ENCODE data around the gene NAPA.
"Not testable (repeated sequence)": the region's sequence is repeated elsewhere in the genome, so short reads cannot be mapped to it uniquely, and the experiment has no call there.

The NAPA gene

DNA sequence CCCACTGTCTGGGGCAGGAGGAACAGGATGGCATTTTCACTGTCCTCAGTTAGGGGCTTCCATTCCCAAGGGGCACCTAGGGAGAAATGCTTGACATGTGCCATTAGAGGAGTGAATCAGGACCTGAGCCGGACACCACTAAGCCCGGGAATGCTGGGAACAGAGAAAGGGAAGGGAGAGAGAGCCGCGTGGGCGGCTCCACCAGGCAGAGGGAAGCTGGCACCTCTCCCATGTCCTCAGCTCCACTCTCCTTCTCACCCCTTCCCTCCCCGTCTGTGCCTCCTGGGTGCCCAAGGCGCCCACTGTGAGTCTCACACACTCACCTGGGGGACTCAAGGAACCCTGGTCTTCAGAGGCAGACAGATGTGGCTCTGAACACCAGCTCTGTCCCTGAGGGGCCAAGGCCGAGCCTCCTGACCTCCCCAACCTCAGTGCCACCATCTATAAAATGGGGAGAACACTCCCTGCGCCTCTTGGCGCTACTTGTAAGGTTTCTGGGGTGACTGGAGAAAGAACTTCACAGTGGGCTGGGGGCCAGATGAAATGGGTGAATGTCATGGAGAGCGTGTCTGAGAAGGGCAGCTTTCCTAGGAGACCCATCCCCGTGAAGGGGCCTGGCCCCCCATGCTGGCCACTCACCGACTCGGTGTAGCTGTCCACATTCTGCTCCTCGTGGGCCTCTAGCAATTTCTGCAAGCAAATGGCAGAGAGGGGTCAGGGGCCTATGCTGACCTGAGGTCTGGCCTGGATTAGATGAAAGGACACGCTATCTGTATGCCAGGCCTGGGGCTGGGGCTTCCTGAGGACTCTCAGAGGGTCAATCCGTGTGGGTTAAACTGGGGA is 25.6 kb downstream of the NAPA start:
- no peak for DNase-seq (ENCODE audit: low read depth, low spot score)
- H3K27ac ChIP-seq: no peak overlapping the region

- DNase-seq (ENCODE audit: low read depth, low spot score): no peak
- no peak overlapping the region for H3K27ac ChIP-seq
Measured at GRCh38 chr19:47487551-47488515, 27.0 kb downstream of the NAPA start.

- no peak overlapping the region for H3K27ac ChIP-seq
- no peak for DNase-seq (ENCODE audit: low read depth, low spot score)
Measured at GRCh38 chr19:47486900-47487299, 28.0 kb downstream of the NAPA start.

DNA sequence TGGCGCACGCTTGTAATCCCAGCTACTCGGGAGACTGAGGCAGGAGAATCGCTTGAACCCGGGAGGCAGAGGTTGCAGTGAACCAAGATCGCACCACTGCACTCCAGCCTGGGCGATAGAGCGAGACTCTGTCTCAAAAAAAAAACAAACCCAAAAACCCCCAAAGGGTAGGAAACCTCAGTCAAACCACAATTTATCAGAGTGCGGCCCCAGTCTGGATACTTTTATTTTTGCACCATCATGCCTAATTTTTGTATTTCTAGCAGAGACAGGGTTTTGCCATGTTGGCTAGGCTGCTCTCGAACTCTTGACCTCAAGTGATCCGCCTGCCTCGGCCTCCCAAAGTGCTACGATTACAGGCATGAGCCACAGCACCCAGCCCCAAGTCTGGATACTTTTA is 28.6 kb downstream of the NAPA start:
- not testable (repeated sequence) for H3K27ac ChIP-seq

GRCh38 chr19:47485210-47485609 is 29.7 kb downstream of the NAPA start:
- no peak overlapping the region for H3K27ac ChIP-seq
- DNase-seq (ENCODE audit: low read depth, low spot score): no peak

More for the DNA sequence above, 28.6 kb downstream of the NAPA start:
- DNase-seq (ENCODE audit: low read depth, low spot score): not testable (repeated sequence)

DNA sequence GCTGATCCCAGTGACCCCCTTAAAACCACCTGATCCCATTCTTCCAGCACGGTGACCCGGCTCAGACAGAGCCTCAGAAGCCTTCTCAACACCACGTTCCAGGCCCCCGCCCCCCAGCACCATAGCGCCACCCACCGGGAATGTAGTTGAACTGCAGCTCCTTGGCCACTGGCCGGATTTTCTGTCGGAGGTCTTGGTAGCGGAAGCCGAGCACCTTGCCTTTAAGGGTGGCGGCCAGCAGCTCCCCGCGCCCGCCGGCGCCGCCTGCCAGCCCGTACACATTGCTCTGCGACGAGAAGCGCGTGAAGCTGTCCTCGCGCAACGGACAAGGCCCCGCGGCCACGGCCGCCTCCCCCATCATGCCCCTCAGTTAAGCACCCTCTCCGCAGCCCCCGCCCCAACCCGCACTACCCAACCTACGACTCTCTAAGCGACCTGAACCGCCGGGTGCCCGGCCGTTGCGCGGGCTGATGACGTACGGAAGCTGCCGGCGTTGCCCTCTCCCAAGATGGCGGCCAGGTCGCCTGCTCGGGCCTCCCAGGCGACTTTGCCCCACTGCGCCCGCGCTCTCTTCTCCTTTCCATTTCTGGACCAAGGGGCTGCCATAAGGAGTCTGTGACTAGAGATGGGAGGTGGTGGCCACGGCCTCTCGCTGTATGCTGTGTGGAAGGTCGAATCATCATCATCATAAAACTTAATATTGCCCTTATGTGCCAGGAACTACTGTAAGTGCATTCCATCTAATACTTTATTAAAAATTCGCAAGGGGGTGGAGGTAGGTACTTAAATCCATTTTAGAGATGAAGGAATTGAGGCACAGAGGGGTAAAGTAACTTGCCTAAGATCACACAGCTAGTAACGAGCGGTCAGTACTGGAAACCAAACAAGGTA is 30.8 kb downstream of the NAPA start, which contains the start of gene KPTN:
Gene KPTN (minus strand): TSS at position 420 of the 891 bp plus-strand sequence. CDS start 59 bp downstream, at position 361.
- DNase-seq (ENCODE audit: low read depth, low spot score): peak; percentile 40
- H3K27ac ChIP-seq: peak within 1 kb of the TSS; percentile 74

DNA sequence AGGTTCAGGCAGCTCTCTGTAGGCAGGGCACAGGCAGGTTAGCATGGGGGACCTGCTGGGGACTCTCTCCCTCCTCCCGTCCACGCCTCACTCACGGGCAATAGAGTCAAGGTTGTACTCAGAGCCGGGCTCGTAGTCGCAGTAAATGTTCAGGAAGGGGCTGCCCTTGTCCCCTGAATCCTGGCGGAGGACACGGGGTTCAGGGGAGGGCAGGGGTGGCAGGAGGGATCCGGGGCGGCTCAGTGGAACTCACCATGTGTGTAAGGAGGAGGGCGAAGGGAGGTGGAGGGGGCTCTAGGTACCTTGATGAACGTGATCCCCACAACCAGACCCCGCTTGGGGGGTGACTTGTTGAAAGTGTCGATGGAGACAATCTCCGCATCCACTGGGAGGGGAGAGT is 31.7 kb downstream of the NAPA start:
- H3K27ac ChIP-seq: no peak overlapping the region
- DNase-seq (ENCODE audit: low read depth, low spot score): no peak

DNA sequence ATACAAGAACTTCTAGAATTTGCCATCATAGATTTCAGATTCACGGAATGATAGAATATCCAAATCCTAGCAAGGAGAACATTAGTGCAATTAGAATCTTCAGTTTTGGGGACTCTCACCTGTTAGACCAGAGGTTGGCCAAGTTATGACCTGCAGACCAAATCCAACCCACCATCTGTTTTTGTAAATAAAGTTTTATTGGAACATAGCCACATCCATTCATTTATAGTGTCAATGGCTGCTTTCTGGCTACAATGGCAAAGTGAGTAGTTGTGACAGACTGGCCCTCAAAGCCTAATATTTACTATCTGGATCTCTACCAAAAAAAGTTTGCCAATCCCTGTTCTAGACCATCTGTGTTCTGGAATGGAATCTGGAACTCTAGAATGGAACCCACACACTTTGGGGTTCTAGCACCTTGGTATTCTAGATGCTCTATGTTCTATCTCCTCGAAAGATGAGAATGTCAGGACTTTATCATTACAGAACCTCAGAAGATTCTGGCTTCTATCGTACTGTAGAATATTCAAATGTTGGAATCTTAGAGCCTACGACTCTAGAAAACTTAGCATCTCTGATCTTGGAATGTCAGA is 33.3 kb downstream of the NAPA start:
- no peak overlapping the region for H3K27ac ChIP-seq
- no peak for DNase-seq (ENCODE audit: low read depth, low spot score)

GRCh38 chr19:47480658-47481057 is 34.2 kb downstream of the NAPA start:
- no peak overlapping the region for H3K27ac ChIP-seq
- DNase-seq (ENCODE audit: low read depth, low spot score): no peak

DNA sequence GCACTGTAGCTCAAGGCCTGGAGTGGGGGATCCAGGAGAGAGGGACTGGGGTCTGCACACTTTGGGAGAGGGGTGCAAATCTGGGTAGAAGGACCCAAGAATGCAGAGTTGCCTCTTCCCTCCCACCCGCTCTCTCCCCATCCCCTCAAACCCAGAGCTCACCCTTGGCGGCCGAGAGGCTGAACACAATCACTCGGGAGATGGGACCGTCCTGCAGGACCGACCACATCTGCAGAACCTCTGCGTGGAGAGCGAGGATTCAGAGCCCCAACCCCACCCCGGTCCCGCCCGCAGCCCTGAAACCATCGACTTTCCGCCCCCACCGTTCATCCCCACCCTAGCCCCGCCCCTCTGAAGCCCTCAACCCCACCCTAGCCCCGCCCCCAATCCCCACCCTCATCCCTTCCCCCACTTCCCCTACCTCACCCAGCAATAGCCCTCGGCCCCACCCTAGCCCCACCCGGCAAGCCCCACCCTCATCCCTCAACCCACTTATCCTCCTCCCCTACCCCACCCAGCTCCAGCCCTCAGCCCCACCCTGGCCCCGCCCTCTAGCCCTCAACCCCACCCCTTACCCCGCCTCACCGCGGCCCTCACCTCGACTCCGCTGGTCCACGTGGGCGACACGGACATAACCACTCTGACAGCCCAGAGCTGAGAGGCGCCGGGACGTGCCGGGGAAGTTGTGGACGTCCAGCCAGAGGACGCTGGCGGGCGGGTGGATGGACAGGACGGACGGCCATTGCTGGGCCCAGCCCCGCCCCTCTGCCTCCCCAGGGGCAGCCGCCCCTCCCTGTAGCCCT is 35.0 kb downstream of the NAPA start:
- DNase-seq (ENCODE audit: low read depth, low spot score): no peak
- H3K27ac ChIP-seq: no peak overlapping the region

DNA sequence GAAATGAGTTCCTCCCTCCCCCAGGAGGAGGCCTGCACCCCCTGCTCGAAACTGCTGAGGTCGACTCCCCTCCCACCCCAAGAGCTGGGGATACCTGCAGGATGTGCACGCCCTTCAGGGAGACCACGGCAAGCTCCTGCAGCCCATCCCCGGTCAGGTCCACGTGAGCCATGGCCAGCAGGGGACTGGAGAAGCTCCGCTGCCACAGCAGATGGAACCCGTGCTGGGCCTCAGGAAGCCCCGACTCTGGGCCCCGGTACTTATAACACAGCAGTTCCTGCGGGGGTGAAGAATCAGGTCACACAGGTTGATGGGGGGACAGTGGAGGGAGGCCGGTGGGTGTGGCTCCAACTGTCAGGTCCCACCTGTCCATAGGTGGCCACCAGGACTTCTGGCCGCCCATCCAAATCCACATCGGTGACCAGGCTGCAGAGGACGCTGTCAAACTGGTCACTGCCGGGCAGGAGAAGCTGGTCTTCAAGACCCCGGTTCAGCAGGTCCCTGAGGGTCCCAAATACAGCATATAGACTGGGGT is 38.4 kb downstream of the NAPA start:
- no peak overlapping the region for H3K27ac ChIP-seq
- no peak for DNase-seq (ENCODE audit: low read depth, low spot score)

DNA sequence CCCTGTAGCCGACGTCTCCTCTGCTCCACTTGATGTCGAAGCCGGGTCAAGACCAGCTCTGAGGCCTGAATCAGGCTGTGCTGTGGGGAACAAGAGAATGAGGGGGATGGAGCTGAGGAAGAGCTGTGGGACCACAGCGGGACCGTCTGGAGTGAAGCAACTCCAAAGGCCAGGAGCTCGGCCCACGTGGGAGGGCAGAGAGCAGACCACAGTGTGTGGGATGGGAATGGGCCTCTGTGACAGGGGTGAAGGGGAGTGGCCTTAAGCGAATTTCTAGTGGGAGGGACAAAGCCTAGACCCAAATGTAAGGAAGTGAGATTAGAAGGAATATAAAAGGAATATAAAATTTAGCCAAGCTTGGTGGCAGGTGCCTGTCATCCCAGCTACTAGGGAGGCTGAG is 39.4 kb downstream of the NAPA start:
- no peak overlapping the region for H3K27ac ChIP-seq
- no peak for DNase-seq (ENCODE audit: low read depth, low spot score)

DNA sequence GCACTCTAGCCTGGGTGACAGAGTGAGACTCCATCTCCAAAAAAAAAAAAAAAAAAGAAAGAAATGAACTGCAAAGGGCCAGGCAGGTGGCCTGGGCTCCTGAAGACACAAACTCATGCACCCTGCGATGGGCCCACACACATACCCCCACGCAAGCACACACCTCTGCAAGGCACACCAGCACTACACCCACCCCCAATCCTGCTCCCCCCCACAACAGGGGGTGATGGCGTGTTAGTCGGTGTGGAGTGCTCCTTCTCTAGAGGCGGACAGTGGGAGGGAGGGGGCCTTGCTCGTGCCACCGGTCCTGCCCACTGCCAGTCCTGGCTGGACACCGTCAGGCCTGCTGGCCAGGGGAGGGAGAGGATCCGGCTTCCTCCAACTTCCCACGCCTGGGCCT is 41.5 kb downstream of the NAPA start:
- no peak overlapping the region for H3K27ac ChIP-seq
- no peak for DNase-seq (ENCODE audit: low read depth, low spot score)

DNA sequence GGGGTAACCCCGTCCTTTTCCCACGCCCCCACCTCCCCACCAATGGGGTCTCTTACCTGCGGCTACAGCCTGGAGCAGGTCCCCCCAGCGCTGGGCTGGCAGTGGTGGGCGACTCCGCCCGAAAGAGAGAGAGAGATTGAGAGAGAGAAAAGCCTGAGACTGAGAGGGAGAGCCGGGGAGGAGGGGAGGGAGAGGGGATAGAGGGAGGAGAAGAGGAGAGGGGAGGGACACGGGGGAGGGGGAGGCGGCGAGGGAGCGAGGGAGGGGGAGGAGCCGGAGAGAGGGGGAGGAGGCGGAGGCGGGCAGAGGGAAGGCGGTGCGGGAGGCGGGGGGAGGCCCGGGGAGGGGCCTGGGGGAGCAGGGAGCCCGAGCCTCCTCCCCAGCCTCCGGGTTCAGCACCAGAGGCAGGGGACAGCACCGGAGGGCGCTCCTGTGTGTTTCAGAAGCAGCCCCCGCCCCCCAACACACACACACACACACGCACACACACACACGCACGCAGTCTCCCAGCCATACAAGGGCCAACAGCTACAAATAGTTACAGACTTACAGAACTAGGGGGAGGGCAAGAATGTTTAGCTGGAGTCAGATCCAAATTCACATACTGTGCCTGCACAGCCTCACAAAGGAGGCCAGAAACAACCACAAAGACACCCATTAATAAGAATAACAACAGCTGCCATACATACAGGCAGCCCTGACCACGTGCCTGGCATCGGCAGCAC is 43.0 kb downstream of the NAPA start, which contains the start of gene SLC8A2:
Gene SLC8A2 (minus strand): TSS at position 161 of the 725 bp plus-strand sequence. CDS start 5,490 bp downstream, outside the sequence.
- no peak for DNase-seq (ENCODE audit: low read depth, low spot score)
- no peak within 1 kb of the TSS for H3K27ac ChIP-seq

DNA sequence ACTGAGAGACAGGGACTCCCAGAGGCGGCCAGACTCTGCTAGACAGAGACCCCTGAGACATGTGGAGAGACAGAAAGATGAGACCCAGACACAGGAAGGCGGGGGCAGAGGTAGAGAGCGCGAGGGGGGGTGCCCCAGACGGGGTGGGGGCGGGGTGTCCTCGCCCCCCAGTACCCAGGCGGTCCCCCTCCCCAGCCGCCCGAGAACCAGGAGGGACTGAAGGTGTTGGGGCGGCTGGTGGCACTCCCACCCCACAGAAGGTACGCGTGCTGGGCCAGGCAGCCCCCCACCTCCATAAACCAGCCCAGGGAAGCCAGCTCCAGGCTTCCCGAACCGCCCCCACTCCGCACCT is 43.5 kb downstream of the NAPA start:
- DNase-seq (ENCODE audit: low read depth, low spot score): no peak
- H3K27ac ChIP-seq: no peak overlapping the region

GRCh38 chr19:47470447-47471195 is 44.2 kb downstream of the NAPA start:
- H3K27ac ChIP-seq: no peak overlapping the region
- DNase-seq (ENCODE audit: low read depth, low spot score): no peak

DNA sequence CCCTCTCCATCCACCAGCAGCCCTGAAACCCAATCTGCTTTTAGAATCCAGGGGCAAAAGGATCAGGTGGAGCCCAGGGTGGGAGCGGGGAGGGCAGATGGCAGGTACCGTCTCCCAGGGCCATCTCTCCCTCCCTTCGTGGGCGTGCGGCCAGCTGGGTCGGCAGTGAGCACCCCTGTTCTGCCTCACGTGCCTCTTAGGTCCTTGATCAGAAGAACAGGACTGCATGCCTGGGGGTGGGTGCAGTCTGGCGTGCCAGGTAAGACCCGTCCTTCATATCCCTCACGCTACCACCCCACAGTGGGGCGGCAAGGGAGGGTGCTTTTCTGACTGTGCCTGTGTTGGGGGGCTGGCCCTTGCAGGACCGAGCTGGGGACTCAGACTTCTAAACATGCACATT is 45.1 kb downstream of the NAPA start:
- no peak overlapping the region for H3K27ac ChIP-seq

More for the DNA sequence above, 45.1 kb downstream of the NAPA start:
- DNase-seq (ENCODE audit: low read depth, low spot score): no peak
